Progenitor cell of endocrine pancreas (in vitro differentiated cells): Measurements from ENCODE around the gene SCAMP4. TPM values are rescaled to one million over a fixed set of nuclear protein-coding genes. Genes with fewer than 3 reads are reported as not detected.

Experiments used
- DNase-seq: peaks from one replicate; pipeline ENCODE4 v3.0.0; 2021; ENCODE audit warnings: low spot score; ENCODE audit not compliant: unreplicated experiment
- H3K27ac Mint-ChIP-seq: 2 replicates; pipeline ENCODE4 v1.8.0; 2021; ENCODE audit warnings: mild to moderate bottlenecking, moderate library complexity, mixed read lengths
- H3K27me3 Mint-ChIP-seq: 2 replicates; pipeline ENCODE4 v1.8.0; 2021; ENCODE audit warnings: mixed read lengths
- H3K36me3 Mint-ChIP-seq: 2 replicates; pipeline ENCODE4 v1.8.0; 2022; ENCODE audit warnings: mixed read lengths; ENCODE audit not compliant: insufficient read depth
- H3K4me1 Mint-ChIP-seq: 2 replicates; pipeline ENCODE4 v1.8.0; 2021; ENCODE audit warnings: low read depth, mixed read lengths
- H3K4me3 Mint-ChIP-seq: 2 replicates; pipeline ENCODE4 v1.8.0; 2021; ENCODE audit warnings: low read depth, mild to moderate bottlenecking, moderate library complexity, mixed read lengths
- H3K9me3 Mint-ChIP-seq: 2 replicates; pipeline ENCODE4 v1.8.0; 2021; ENCODE audit warnings: low read depth, mixed read lengths
- CTCF ChIP-seq: fragments of 200-600 bp; sonication (generic); IDR thresholded peaks from one replicate; pipeline ENCODE4 v1.5.0; 2021; ENCODE audit warnings: antibody characterized with exemption, mild to moderate bottlenecking; ENCODE audit not compliant: unreplicated experiment
- total RNA-seq: library from RNA; stranded (reverse); gene quantifications from 2 replicates; pipeline ENCODE4 v1.2.1, GENCODE V29; 2021

Gene SCAMP4
- total RNA-seq, 1 donor from 2014 or later, result 102 TPM

DNA sequence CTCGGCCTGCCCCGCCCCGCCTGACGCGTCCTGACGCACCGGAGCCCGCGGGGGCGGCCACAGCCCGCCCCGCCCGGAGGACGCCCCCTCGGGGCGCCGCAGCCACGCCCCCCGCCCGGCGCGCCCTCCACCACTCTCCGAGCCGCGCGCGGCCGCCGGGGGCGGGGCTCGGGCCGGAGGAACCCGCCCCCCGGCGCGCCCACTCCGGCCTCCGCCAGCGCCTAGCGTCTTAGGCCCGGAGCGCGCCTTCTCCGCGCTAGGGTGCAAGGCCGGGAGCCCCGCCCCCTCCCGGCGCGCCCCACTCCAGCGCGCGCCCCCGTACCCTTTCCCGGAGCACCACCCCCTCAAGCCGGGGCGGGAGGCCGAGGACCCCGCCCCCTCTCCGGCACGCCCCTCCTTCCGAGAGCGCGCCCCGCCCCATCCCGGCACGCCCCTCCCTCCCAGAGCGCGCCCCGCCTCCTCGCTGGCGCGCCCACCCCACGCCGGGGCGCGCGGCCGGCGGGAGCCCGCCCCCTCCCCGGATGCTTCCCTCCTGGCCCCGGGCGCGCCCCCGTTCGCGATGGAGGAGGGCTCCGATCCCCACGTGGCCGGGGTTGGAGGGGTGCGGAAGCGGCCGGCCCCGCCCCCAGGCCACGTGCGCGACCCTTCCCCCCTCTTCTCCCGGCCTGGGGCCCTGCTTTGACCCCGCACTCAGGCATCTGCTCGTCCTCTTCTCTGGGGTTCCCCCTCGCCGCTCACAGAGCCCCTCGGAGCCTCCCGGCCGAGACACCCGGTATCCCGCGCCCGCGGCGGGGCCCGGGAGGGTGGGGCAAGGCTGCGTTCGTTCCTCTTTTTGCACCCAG, 41.3 kb upstream of the SCAMP4 start:
- peaks cover 21% of the 10 kb centered on the region for H3K27me3 Mint-ChIP-seq
- H3K36me3 Mint-ChIP-seq, result no peaks in the 10 kb centered on the region
- TF ChIP-seq CTCF, result no peak
- H3K27ac Mint-ChIP-seq, result no peak overlapping the region
- H3K4me1 Mint-ChIP-seq, result peaks cover 8% of the 10 kb centered on the region
- DNase-seq, result peak; percentile 89
- H3K4me3 Mint-ChIP-seq, result peak overlapping the region; percentile 76
- no peaks in the 10 kb centered on the region for H3K9me3 Mint-ChIP-seq

DNA sequence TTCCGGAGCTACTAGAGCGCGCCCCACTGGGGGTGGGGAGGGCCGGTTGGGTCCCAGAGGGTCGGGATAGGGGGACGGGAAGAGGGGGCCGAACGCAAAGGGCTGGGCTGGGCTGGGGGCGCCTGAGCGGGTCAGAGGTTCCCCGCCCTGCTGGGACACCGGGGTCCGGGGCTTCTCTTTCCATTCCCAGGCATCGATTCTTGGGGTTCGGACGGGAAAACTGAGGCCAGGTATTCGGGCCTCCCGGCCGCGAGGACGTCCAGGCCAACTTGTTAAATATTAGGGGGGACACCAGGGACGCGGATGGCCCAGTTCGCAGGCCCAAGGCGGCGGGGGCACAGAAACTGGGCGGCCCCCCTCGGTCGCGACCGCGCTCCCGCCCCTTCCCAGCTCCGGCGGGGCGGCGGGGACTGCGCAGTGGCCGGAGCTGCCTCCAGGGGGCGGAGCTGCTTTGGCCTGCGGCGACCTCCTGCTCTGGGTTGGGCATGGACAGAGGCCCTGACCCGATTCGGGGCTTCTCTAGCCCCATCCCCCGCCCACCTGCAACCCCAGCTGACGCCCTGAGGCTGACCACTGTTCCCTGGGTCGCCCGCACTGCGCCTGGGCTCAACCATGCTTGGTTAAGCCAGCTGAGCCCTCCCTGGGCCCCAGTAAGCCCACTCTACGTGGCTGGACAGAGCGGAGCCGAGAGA, 40.6 kb upstream of the SCAMP4 start:
- peak; percentile 90 for TF ChIP-seq CTCF
- peak overlapping the region; percentile 33 for H3K27ac Mint-ChIP-seq
- no peaks in the 10 kb centered on the region for H3K36me3 Mint-ChIP-seq
- DNase-seq, result peak; percentile 75
- peaks cover 6% of the 10 kb centered on the region for H3K4me1 Mint-ChIP-seq
- peaks cover 17% of the 10 kb centered on the region for H3K27me3 Mint-ChIP-seq
- no peaks in the 10 kb centered on the region for H3K9me3 Mint-ChIP-seq
- peak overlapping the region; percentile 76 for H3K4me3 Mint-ChIP-seq

GRCh38 chr19:1865172-1866010, 39.8 kb upstream of the SCAMP4 start:
- DNase-seq, result no peak
- Mint-ChIP-seq H3K9me3 (no peaks in the 10 kb centered on the region), H3K4me1 (peaks cover 6% of the 10 kb centered on the region), H3K27ac (no peak overlapping the region), H3K36me3 (no peaks in the 10 kb centered on the region), H3K27me3 (peaks cover 17% of the 10 kb centered on the region), H3K4me3 (peak overlapping the region; percentile 41)
- TF ChIP-seq CTCF, result no peak

GRCh38 chr19:1866693-1867348, 38.4 kb upstream of the SCAMP4 start:
- Mint-ChIP-seq H3K27ac (peak overlapping the region; percentile 41), H3K4me3 (no peak overlapping the region)

More at GRCh38 chr19:1866693-1867348, 38.4 kb upstream of the SCAMP4 start:
- DNase-seq, result no peak
- Mint-ChIP-seq H3K36me3 (no peaks in the 10 kb centered on the region), H3K27me3 (peaks cover 7% of the 10 kb centered on the region), H3K4me1 (peaks cover 6% of the 10 kb centered on the region), H3K9me3 (no peaks in the 10 kb centered on the region)
- no peak for TF ChIP-seq CTCF
